ENCODE data around the gene USP33. TPM values are rescaled to one million over a fixed set of nuclear protein-coding genes. Genes with fewer than 3 reads are reported as not detected.
A peak's percentile ranks its signal among the peaks of the same experiment; 100 is the strongest.

USP33 gene
- total and polyA plus RNA-seq, 9 of the 15 experiments (the other 6 are each of a cell fraction or from before 2014, with no cell fraction given), result 22.4 to 83.5 (median 44.7) TPM

GRCh38 chr1:77779529-77780281, 20.1 kb upstream of the USP33 start, which contains the start of gene MIGA1 (continued):
- TF ChIP-seq YY1 (IDR thresholded peaks at IDR 0.05; ENCODE audit: borderline replicate concordance in 1 of 3, control insufficient read depth in 1 of 3, extremely low read depth in 1 of 3, insufficient read depth in 3 of 3, insufficient read length in 1 of 3, insufficient replicate concordance in 2 of 3, low read depth in 1 of 3, low read length in 2 of 3), result peak; percentile 93 to 99 (median 99)
- TF ChIP-seq ZBTB40 (IDR thresholded peaks at IDR 0.05), result peak; percentile 91
- TF ChIP-seq ZBTB40 (CRISPR knock-in tag; IDR thresholded peaks at IDR 0.05), result no peak
- 0 out of 2 replicates have a peak, but pooled peaks have one; percentile 55 for TF ChIP-seq ZNF12 (CRISPR knock-in tag; IDR thresholded peaks at IDR 0.05)
- TF ChIP-seq ATF4 (CRISPR knock-in tag; IDR thresholded peaks at IDR 0.05), result no peak
- TF ChIP-seq ZFP36 (IDR thresholded peaks at IDR 0.05; ENCODE audit: low read depth, low read length, partially characterized antibody), result peak; percentile 11
- peak; percentile 24; the same call in 1 of the 2 replicates for TF ChIP-seq ESRRA (IDR thresholded peaks at IDR 0.05; ENCODE audit: borderline replicate concordance, low read depth)
- peak; percentile 63; the same call in 1 of the 2 replicates for TF ChIP-seq JUND (IDR thresholded peaks at IDR 0.05; ENCODE audit: borderline replicate concordance, low read depth, low read length)
- peak; percentile 14; the same call in 1 of the 3 replicates for TF ChIP-seq JUND (tag; IDR thresholded peaks at IDR 0.05; ENCODE audit: borderline replicate concordance, low read depth, low read length)
- TF ChIP-seq ZKSCAN8 (CRISPR knock-in tag; IDR thresholded peaks at IDR 0.05), result no peak
- TF ChIP-seq SMAD4 (CRISPR knock-in tag; conservative IDR thresholded peaks at IDR 0.05), result no peak
- peak; percentile 54; the same call in 1 of the 2 replicates for TF ChIP-seq SREBF1 (IDR thresholded peaks at IDR 0.05; ENCODE audit: borderline replicate concordance, low read depth, low read length)
- TF ChIP-seq NFE2 (IDR thresholded peaks at IDR 0.05; ENCODE audit: low read depth), result no peak
- TF ChIP-seq MYC (IDR thresholded peaks at IDR 0.05; ENCODE audit: low read depth, low read length), result peak; percentile 72
- no peak for TF ChIP-seq MYC (CRISPR knock-in tag; IDR thresholded peaks at IDR 0.05; ENCODE audit: borderline replicate concordance, low read depth)
- TF ChIP-seq RBM22 (IDR thresholded peaks at IDR 0.05; ENCODE audit: low read depth, low read length, poor library complexity, severe bottlenecking), result no peak
